ENCODE data around the gene KCTD21.

KCTD21 gene

DNA sequence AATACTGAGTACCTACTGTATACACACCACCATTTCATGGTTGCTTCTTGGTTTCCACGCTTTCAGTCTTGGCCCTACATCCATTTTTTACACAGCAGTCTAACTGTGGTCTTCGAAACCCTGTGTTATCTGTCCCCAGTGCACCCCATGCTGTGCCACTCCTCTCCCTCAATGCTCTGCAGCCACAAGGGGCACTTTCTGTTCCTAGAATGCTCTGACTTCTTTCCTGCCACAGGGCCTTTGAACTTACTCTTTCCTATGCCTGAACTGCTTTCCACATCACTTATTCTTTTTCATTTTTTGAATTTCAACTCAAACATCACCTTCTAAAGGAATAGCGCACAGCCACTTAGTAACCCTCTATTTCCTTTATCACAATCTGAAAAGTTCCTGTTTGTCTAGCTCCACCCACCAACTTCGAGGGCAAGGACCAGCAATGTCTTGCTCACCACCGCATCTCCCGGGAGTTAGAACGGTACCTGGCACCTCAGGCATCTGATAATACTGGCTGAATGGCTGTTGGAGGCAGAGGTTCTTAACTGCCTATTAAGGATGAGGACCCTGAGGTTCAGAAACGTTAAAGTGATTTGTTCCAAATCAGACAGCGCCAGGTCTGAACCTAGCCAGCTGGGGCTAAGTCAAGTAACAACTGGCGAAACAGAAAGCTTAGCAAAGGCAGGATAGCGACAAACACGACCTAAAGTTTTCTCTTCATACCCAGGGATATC, 49.6 kb downstream of the KCTD21 start:
- peak; percentile 46 for DNase-seq

DNA sequence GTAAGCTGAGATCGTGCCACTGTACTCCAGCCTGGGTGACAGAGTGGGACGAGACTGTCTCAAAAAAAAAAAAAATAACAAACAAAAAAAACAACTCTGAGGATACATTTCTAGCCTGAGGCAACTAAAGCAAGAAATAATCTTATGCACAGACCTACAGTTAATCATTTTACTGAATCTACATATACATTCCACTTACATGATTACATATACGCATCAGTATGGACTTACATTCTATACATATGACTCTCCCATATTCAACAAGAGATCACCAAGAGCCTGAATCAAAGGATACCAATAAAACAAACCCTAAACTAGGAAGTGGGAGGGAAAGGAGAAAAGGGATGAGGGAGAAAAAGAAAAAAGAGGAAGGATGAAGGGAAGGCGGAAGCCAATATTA, 50.1 kb downstream of the KCTD21 start:
- DNase-seq, result no peak

DNA sequence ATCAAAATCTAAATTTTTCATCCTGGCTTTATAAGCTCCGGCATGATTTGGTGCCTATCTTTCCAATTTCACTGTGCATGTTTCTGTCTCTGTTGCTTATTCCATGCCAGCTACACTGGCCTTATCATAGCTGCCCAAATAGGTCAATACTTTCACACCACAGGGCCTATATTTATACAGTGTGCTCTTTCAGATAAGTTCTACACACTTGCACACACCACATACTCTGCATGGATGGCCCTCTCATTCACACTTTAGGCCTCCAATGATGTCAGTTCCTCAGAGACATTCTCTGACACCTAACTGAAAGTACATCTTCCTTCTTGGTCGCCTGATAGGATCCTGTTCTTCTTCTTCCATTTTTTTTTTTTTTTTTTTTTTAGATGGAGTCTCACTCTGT, 56.0 kb downstream of the KCTD21 start:
- DNase-seq, result no peak

DNA sequence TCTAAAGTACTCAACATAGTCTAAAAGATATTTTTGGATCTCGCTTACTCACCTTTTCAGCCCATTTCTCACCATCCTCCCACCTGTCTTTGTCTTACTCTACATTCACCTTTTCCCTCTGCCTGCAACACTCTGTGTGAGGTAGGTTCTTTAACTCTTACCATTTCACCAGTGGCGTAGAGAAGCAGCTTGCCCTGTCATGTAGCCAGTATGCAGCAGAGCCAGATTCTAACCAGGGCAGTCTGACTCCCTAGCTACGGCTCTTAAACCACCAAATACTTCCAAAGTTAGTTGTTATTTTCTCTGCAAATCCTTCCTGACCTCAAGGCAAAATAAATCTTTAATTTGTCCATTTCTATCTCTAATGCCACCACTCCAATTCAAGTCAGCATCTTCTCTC, 56.5 kb downstream of the KCTD21 start:
- DNase-seq, result no peak

DNA sequence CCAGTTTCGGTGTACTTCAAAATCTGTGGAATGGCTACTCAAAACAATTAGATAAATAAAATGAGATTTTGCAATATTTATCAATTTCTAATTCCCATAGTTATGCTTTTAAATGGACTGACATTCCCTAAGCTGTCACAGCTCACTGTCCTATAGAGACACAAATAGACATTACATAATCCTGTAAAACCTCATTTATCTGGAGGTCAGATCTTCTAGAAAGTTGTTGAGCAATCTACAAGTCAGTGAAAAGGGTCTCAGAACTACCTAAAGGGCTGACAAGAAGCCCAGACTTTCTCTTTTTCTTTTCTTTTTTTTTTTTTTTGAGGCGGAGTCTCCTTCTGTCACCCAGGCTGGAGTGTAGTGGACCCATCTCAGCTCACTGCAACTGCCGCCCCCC, 61.0 kb downstream of the KCTD21 start:
- DNase-seq, result no peak
